ENCODE results near the gene LRRC8E.

The LRRC8E gene

GRCh38 chr19:7932276-7932929, 44.1 kb downstream of the LRRC8E start:
- DNase-seq (ENCODE audit: low read depth, low spot score): no peak

- no peak for DNase-seq (ENCODE audit: low read depth, low spot score)
Observed at GRCh38 chr19:7932930-7933300, 44.6 kb downstream of the LRRC8E start.

GRCh38 chr19:7933411-7933810, 45.1 kb downstream of the LRRC8E start:
- no peak for DNase-seq (ENCODE audit: low read depth, low spot score)

- no peak for DNase-seq (ENCODE audit: low read depth, low spot score)
Observed at GRCh38 chr19:7933828-7934725, 45.8 kb downstream of the LRRC8E start.

- DNase-seq (ENCODE audit: low read depth, low spot score): no peak
Observed at GRCh38 chr19:7934766-7935165, 46.5 kb downstream of the LRRC8E start.

- no peak for DNase-seq (ENCODE audit: low read depth, low spot score)
Observed at GRCh38 chr19:7940841-7941240, 52.5 kb downstream of the LRRC8E start.

GRCh38 chr19:7941895-7942596, 53.7 kb downstream of the LRRC8E start:
- DNase-seq (ENCODE audit: low read depth, low spot score): no peak

GRCh38 chr19:7942981-7943443, 54.7 kb downstream of the LRRC8E start:
- DNase-seq (ENCODE audit: low read depth, low spot score): no peak

GRCh38 chr19:7943444-7944176, 55.3 kb downstream of the LRRC8E start, which contains the start of gene TIMM44:
TIMM44 (minus strand) TSS chr19:7943666; CDS start chr19:7943651, 15 bp downstream.
- peak; percentile 97 for DNase-seq (ENCODE audit: low read depth, low spot score)

- peak; percentile 78 for DNase-seq (ENCODE audit: low read depth, low spot score)
Observed at GRCh38 chr19:7944177-7944761, 56.0 kb downstream of the LRRC8E start.

- no peak for DNase-seq (ENCODE audit: low read depth, low spot score)
Observed at GRCh38 chr19:7947939-7948338, 59.6 kb downstream of the LRRC8E start.
